H9 (cell line): ENCODE data around the gene KCTD20. TPM values are rescaled to one million over a fixed set of nuclear protein-coding genes. Genes with fewer than 3 reads are reported as not detected.

Experiments
- DNase-seq: peaks from one replicate; pipeline ENCODE4 v3.0.0-alpha.2; 2017
- H2AFZ ChIP-seq: one replicate; pipeline ENCODE4 v1.6.1; 2013; ENCODE audit warnings: mild to moderate bottlenecking, low read length, control low read depth, moderate library complexity
- H2AK5ac ChIP-seq: 2 replicates; pipeline ENCODE4 v1.6.1; 2013; ENCODE audit warnings: low read length, control low read depth, mixed read lengths; ENCODE audit not compliant: insufficient read length
- H2BK120ac ChIP-seq: one replicate; pipeline ENCODE4 v1.6.1; 2013; ENCODE audit warnings: low read depth, mild to moderate bottlenecking, low read length, control low read depth, inconsistent platforms; ENCODE audit not compliant: poor library complexity, severe bottlenecking
- H2BK12ac ChIP-seq: 2 replicates; pipeline ENCODE4 v1.6.1; 2013; ENCODE audit warnings: low read length, control low read depth, mixed read lengths, low read depth; ENCODE audit not compliant: insufficient read length
- H2BK15ac ChIP-seq: 2 replicates; pipeline ENCODE4 v1.6.1; 2013; ENCODE audit warnings: low read depth, low read length, control low read depth
- H2BK20ac ChIP-seq: one replicate; pipeline ENCODE4 v1.6.1; 2013; ENCODE audit warnings: low read depth, mild to moderate bottlenecking, low read length, control low read depth, inconsistent platforms; ENCODE audit not compliant: poor library complexity, severe bottlenecking
- H2BK5ac ChIP-seq: 2 replicates; pipeline ENCODE4 v1.6.1; 2013; ENCODE audit warnings: low read length, control low read depth, mixed read lengths; ENCODE audit not compliant: insufficient read length
- H3K14ac ChIP-seq: 2 replicates; pipeline ENCODE4 v1.6.1; 2013; ENCODE audit warnings: low read length, control low read depth; ENCODE audit not compliant: insufficient read depth
- H3K18ac ChIP-seq: 2 replicates; pipeline ENCODE4 v1.6.1; 2013; ENCODE audit warnings: low read depth, mild to moderate bottlenecking, mixed read lengths, low read length, control low read depth; ENCODE audit not compliant: insufficient read length
- H3K23ac ChIP-seq: 2 replicates; pipeline ENCODE4 v1.6.1; 2013; ENCODE audit warnings: low read length, control low read depth, mixed read lengths, low read depth; ENCODE audit not compliant: insufficient read length
- H3K23me2 ChIP-seq: 2 replicates; pipeline ENCODE4 v1.6.1; 2013; ENCODE audit warnings: low read depth, mild to moderate bottlenecking, mixed read lengths, low read length, control low read depth; ENCODE audit not compliant: insufficient read length, poor library complexity, severe bottlenecking
- H3K27ac ChIP-seq: 2 replicates; pipeline ENCODE4 v1.5.1; 2013; ENCODE audit warnings: low read length, control low read depth, mixed read lengths, low read depth; ENCODE audit not compliant: insufficient read length
- H3K27me3 ChIP-seq: 2 replicates; pipeline ENCODE4 v1.6.1; 2013; ENCODE audit warnings: low read length, control low read depth, inconsistent platforms; ENCODE audit not compliant: insufficient read depth
- H3K4ac ChIP-seq: 2 replicates; pipeline ENCODE4 v1.6.1; 2013; ENCODE audit warnings: low read depth, mild to moderate bottlenecking, control low read depth, inconsistent platforms, low read length, moderate library complexity
- H3K4me1 ChIP-seq: 2 replicates; pipeline ENCODE4 v1.6.1; 2013; ENCODE audit warnings: low read length, control low read depth, inconsistent platforms; ENCODE audit not compliant: insufficient read depth
- H3K4me2 ChIP-seq: 2 replicates; pipeline ENCODE4 v1.6.1; 2013; ENCODE audit warnings: low read length, control low read depth, mixed read lengths; ENCODE audit not compliant: insufficient read length, insufficient read depth
- H3K56ac ChIP-seq: 2 replicates; pipeline ENCODE4 v1.6.1; 2013; ENCODE audit warnings: low read depth, mild to moderate bottlenecking, mixed read lengths, low read length, control low read depth; ENCODE audit not compliant: insufficient read length
- H3K79me1 ChIP-seq: 2 replicates; pipeline ENCODE4 v1.6.1; 2013; ENCODE audit warnings: low read depth, mild to moderate bottlenecking, moderate library complexity, low read length, control low read depth, inconsistent platforms; ENCODE audit not compliant: insufficient read depth, poor library complexity, severe bottlenecking
- H3K79me2 ChIP-seq: 2 replicates; pipeline ENCODE4 v1.6.1; 2013; ENCODE audit warnings: low read length, control low read depth, inconsistent platforms; ENCODE audit not compliant: insufficient read depth
- H3K9ac ChIP-seq: 2 replicates; pipeline ENCODE4 v1.6.1; 2013; ENCODE audit warnings: low read length, control low read depth, mixed read lengths; ENCODE audit not compliant: insufficient read length; ENCODE audit errors: extremely low read depth
- H3K9me3 ChIP-seq: one replicate; pipeline ENCODE4 v1.6.1; 2013; ENCODE audit warnings: low read depth, low read length, inconsistent platforms; ENCODE audit not compliant: control insufficient read depth
- H3T11ph ChIP-seq: one replicate; pipeline ENCODE4 v1.6.1; 2013; ENCODE audit warnings: mild to moderate bottlenecking, low read length, control low read depth, inconsistent platforms
- H4K20me1 ChIP-seq: one replicate; pipeline ENCODE4 v1.6.1; 2013; ENCODE audit not compliant: control insufficient read depth, insufficient read length, insufficient read depth
- H4K5ac ChIP-seq: 2 replicates; pipeline ENCODE4 v1.6.1; 2013; ENCODE audit warnings: low read depth, mild to moderate bottlenecking, mixed read lengths, low read length, control low read depth; ENCODE audit not compliant: insufficient read length
- H4K8ac ChIP-seq: replicated peaks from 2 replicates; pipeline ENCODE4 v1.6.1; 2013; ENCODE audit warnings: low read length, control low read depth, mixed read lengths, low read depth; ENCODE audit not compliant: insufficient read length
- H4K91ac ChIP-seq: 2 replicates; pipeline ENCODE4 v1.6.1; 2013; ENCODE audit warnings: low read depth, mild to moderate bottlenecking, moderate library complexity, mixed read lengths, low read length, control low read depth; ENCODE audit not compliant: insufficient read length
- H3K27ac Mint-ChIP-seq, 3 experiments: 2 replicates in 2 of 3; 3 replicates in 1 of 3; pipeline ENCODE4 v1.8.0; 2020 to 2021; ENCODE audit warnings: mixed read lengths in 3 of 3, mild to moderate bottlenecking in 1 of 3, moderate library complexity in 1 of 3
- H3K27me3 Mint-ChIP-seq: 2 replicates; pipeline ENCODE4 v1.8.0; 2021; ENCODE audit warnings: low read depth, mild to moderate bottlenecking, moderate library complexity, mixed read lengths
- H3K36me3 Mint-ChIP-seq, 3 experiments: 2 replicates in 2 of 3; 3 replicates in 1 of 3; pipeline ENCODE4 v1.8.0; 2020 to 2021; ENCODE audit warnings: low read depth in 3 of 3, mixed read lengths in 3 of 3; ENCODE audit not compliant: insufficient read depth in 1 of 3
- H3K4me1 Mint-ChIP-seq, 2 experiments: 2 replicates each; pipeline ENCODE4 v1.8.0; 2020; ENCODE audit warnings: mixed read lengths in 2 of 2
- H3K4me3 Mint-ChIP-seq, 2 experiments: 2 replicates in 1 of 2; 3 replicates in 1 of 2; pipeline ENCODE4 v1.8.0; 2020 to 2021; ENCODE audit warnings: mild to moderate bottlenecking in 2 of 2, mixed read lengths in 2 of 2, moderate library complexity in 1 of 2
- H3K9me3 Mint-ChIP-seq, 2 experiments: 2 replicates in 1 of 2; 3 replicates in 1 of 2; pipeline ENCODE4 v1.8.0; 2020; ENCODE audit warnings: mild to moderate bottlenecking in 2 of 2, mixed read lengths in 2 of 2, moderate library complexity in 1 of 2
- CTCF ChIP-seq: fragments of 200-600 bp; sonication (generic); conservative IDR thresholded peaks from 3 replicates; pipeline ENCODE4 v1.8.0; 2021; ENCODE audit warnings: antibody characterized with exemption, mild to moderate bottlenecking
- WGBS: extraction: QIAGEN DNeasy Blood & Tissue Kit; methylation state at CpG from one replicate; pipeline ENCODE4 v1.1.7; 2013; ENCODE audit warnings: missing lambda C conversion rate, low lambda C conversion rate, mixed read lengths; ENCODE audit not compliant: insufficient read length; ENCODE audit errors: extremely low coverage; 5-methylcytosine and 5-hydroxymethylcytosine counted together
- total RNA-seq: library from RNA; stranded (reverse); gene quantifications from 2 replicates; pipeline ENCODE4 v1.2.1, GENCODE V29; 2021

Gene KCTD20
- total RNA-seq, 1 experiment from 2014 or later = 22.6 TPM

GRCh38 chr6:36516559-36516958 lies 73.8 kb downstream of the KCTD20 start:
- Histone ChIP-seq H3K18ac (no peak overlapping the region), H3K23me2 (no peaks in the 10 kb centered on the region), H3K4me1 (no peaks in the 10 kb centered on the region), H2BK120ac (no peak overlapping the region), H3K27ac (no peak overlapping the region), H3T11ph (no peak overlapping the region), H2BK12ac (no peak overlapping the region), H3K79me2 (no peaks in the 10 kb centered on the region), H2BK15ac (no peak overlapping the region), H3K9me3 (no peaks in the 10 kb centered on the region), H3K4me2 (no peak overlapping the region), H3K27me3 (no peaks in the 10 kb centered on the region), H3K56ac (no peak overlapping the region), H3K14ac (no peak overlapping the region), H3K9ac (no peak overlapping the region), H2AFZ (no peak overlapping the region), H2BK5ac (no peak overlapping the region), H2AK5ac (no peak overlapping the region), H3K79me1 (no peaks in the 10 kb centered on the region), H4K20me1 (no peaks in the 10 kb centered on the region), H3K4ac (no peak overlapping the region), H3K23ac (no peak overlapping the region), H2BK20ac (no peak overlapping the region), H4K5ac (no peak overlapping the region), H4K8ac (no peak overlapping the region), H4K91ac (no peak overlapping the region)
- H3K27me3 Mint-ChIP-seq = no peaks in the 10 kb centered on the region
- H3K4me3 Mint-ChIP-seq = no peak overlapping the region
- DNase-seq = no peak
- no peak for TF ChIP-seq CTCF
- H3K27ac Mint-ChIP-seq = peak overlapping the region in 1 of 3 experiments; percentile 45; a peak in 1 of 7 replicates
- H3K36me3 Mint-ChIP-seq = peaks cover 10 to 50% (median 44%) of the 10 kb centered on the region in 3 experiments; a peak in 6 of 7 replicates
- H3K4me1 Mint-ChIP-seq = no peaks in the 10 kb centered on the region; a peak in 1 of 4 replicates
- no CpG with 5 or more reads among the region's 4 CpGs for WGBS
- H3K9me3 Mint-ChIP-seq = no peaks in the 10 kb centered on the region
